ENCODE data around the gene MSRB3. TPM values are rescaled to one million over a fixed set of nuclear protein-coding genes. Genes with fewer than 3 reads are reported as not detected.
"Not testable (repeated sequence)": the region's sequence is repeated elsewhere in the genome, so short reads cannot be mapped to it uniquely, and the experiment has no call there.

Gene MSRB3
- total RNA-seq, 1 donor from 2014 or later = 3.9 TPM

DNA sequence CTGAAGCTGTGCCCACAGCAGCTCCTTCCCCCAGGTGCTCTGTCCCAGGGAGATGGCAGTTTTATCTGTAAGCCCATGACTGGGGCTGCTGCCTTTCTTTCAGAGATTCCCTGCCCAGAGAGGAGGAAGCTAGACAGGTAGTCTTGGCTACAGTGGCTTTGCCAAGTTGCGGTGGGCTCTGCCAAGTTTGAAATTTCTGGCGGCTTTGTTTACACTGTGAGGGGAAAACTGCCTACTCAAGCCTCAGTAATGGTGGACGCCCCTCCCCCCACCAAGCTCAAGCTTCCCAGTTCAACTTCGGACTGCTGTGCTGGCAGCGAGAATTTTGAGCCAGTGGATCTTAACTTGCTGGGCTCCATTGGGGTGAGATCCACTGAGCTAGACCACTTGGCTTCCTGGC lies 124.7 kb downstream of the MSRB3 start:
- DNase-seq = no peak

DNA sequence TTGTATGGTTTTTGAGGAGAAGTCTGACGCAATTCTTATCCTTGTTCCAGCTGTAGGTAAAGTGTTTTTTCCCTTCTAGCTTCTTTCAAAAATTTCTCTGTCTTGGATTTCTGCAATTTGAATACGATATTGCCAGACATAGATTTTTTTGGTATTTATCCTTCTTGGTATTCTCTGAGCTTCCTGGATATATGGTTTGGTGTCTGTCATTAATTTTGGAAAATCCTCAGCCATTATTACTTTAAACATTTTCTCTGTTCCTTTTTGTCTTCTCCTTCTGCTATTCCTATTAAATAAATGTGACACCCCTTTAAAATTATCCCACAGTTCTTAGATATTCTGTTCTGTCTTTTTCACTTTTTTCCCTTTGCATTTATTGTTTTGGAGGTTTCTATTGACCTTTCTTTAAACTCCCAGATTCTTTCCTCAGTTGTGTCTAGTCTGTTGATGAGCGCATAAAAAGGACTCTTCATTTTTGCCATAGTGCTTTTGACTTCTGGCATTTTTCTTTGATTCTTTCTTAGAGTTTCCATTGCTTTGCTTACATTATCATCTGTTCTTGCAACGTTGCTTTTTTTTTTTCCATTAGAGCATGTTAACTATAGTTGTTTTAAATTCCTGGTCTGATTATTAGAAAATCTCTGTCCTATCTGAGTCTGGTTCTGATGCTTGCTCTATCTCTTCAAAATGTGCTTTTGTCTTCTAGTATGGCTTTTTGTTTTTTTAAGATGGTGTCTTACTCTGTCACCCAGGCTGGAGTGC lies 129.1 kb downstream of the MSRB3 start:
- DNase-seq = no peak

DNA sequence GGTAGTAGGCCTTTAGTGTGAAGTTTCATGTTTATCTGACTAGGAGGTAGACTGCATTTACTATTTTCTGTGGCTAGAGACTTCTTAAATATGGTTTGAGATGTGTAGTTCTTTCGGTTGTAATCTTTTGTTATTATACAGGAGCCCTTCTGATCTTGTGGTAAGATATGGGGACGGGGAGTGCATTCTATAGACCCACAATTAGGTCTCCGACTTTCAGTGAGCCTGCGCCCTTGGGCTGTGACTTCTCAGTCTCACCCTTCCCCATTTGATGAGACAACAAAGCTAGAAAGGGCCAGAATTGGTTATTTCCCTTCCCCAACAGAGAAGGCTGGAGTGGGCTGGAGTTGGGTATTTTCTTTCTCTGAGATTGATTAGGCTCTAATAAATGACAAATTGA lies 130.0 kb downstream of the MSRB3 start:
- DNase-seq = no peak

DNA sequence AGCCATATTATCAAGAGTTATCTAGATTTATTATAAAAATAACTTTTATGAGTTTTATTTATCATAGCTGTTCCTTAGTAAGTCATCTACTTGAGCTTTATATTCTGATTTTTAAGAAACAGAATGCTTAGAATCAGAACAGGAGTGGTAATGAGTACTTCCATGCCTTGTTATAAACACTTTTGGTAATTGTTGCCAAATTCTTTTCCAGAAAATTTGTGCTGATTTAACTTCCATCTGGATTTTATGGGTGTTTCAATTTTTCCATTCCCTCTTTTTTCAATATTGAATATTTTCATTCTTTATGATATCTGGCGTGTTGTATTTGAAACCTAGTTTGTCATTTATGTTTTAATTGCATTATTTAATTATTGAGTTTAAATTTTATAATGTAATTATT lies 131.2 kb downstream of the MSRB3 start:
- DNase-seq = no peak

DNA sequence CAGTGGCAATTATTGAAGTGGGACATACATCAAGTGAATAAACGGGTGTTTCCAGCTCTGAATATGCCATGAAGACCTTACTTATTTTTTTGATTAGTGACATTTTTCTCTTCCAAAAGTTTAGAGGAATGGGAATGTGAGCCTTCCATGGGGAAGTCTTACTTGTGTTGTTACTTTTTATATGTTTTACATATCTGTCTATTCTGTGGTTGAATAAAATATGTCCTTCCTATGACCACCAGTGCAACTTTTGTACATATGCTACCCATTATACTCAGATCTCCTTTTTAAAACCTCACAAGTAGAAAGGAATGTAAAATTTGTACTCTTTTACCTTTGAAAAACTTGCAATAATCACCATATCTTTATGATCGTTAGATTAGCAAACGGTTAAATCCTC lies 132.7 kb downstream of the MSRB3 start:
- no peak for DNase-seq

DNA sequence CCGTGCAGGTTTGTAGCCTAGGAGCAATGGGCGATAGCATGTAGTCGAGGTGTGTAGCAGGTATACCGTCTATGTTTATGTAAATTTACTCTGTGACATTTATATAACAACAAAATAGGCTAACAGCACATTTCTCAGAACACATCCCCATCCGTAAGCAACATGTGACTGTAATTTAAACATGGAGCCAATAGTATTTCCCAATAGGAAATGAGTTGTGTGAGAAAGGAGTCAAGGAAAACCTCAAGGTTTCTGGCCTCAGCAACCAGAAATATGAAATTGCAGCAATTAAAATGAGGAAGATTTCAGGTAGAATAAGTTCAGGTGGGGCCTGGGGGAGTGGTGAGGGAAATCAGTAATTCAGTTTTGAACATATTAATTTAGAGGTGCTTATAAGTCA lies 136.0 kb downstream of the MSRB3 start:
- no peak for DNase-seq

DNA sequence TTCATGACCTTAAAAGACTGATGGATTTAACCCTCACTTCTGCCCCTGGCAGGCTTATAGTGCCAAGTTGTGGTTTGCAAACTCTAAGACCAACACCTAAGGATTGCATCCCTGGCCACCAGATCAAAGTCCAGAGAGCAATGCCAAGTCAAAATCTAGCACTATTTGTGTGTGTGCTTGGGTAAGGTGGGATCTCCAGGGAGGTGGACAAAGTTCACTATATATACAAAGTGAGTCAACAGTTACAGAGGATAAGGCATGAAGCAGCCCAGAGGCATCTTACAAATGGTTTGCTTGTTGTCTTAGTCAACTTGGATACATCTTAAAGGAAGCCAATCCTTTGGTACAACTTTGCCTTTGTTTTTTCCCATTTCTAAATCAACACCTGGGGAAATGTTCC lies 137.3 kb downstream of the MSRB3 start:
- DNase-seq = no peak

DNA sequence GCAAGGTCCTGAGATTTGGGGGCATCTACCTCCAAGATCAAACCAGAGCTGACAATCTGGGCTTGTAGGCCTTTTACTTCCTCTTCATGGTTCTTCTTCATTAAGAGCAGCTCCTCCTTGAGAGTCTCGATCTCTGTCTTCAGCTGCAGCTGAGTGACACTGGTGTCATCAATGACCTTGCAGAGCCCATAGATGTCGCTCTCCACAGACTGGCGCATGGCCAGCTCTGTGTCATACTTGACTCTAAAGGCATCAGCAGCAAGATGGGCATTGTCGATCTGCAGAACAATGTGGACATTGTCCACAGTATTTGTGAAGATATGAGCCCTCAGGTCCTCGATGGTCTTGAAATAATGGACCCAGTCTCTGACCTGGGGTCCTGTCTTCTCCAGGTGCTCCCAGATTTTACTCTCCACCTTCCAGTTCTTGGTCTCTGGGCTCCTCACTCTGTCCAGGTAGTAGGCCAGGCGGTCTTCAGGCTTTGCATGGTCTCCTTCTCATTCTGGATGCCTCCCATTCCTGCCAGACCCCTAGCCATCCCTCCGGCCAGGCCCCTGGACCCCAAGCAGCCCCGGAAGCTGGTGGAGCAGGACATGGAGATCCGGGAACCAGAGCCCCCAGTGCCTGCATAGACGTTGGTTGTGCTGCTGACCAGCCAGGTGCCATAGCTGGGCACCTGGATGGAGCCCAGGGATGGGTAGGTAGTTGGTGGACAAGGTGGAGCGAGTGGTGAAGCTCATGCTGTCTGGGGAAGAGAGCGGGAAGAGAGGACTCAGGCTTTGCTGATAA lies 141.0 kb downstream of the MSRB3 start:
- DNase-seq = no peak

DNA sequence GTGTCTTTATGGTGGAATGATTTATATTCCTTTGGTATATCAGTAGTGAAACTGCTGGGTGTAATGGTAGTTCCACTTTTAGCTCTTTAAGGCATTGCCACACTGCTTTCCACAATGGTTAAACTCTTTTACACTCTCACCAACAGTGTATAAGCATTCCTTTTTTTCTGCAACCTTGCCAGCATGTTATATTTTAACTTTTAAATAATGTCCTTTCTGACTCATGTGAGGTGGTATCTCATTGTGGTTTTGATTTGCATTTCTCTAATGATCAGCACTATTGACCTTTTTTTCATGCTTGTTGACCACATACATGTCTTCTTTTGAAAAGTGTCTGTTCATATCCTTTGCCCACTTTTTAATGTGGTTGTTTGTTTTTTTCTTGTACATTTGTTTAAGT lies 142.5 kb downstream of the MSRB3 start:
- DNase-seq = no peak

DNA sequence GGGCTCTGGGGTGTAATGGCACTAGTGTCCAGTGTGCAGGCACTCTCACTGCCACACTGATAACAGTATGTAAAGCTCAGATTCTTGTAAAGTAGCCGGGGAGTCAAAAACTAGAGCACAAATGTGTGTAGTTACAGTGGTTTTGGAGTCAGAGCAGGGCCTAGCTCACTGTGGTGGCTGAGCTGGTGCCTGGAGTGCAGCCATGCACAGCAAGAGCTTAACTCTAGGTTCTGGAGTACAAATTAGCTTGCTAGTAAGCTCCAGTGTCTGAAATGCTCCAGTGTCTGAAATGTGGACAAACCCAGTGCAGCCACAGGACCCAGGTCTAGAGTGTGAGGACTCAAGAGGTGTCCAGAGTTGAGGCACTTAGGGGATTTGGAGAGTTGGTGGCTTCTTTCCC lies 149.2 kb downstream of the MSRB3 start:
- DNase-seq = no peak

DNA sequence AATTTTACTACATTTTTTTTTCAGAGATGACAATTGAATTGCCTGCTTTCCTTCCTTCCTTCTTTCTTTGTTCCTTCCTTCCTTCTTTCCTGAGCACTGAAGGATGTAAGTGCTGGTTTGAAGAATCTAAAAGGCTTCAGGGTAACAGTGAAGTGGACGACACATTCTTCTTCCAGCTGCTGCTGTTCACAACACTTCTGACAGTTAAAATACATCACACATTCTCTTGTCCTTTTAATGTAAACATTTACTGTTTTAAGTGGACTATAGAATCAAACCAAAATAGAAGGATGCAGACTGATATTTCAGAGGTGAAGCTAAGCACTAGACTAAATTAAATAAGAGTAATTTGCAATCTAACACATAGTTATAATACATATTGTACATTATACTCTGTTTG lies 151.5 kb downstream of the MSRB3 start:
- no peak for DNase-seq

DNA sequence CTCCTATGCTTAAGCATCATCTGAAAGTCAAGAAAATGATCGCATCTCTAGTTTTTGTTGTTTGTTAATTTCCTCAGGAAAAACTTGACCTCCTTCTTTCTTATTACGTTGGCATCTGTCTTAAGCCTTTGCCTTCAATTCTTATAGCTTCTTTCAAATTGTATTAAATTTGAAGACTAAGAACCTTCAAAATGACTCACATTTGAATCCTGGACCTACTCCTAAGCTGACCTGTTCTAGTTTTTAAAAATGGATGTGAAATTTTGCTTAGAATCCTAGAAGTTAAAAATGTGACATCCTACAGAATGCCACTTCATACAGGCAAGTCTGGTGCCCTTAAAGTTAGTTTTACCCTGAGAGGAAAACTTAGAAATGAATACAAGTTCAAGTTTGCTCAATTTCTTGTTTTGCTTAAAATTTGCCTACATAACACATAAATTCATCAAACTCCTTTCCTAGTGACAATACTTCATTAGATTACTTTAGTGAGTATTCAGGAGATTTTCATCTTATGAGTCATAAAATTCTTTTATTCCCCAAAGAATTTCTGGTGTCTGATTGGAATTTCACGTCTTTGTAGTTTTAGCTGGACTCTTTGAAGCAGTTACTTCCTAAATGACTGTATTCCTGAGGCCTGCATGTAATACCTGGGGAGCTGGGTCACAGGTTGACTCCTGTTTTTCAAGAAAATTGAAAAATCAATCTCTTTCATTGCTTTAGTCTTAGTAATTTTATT lies 152.3 kb downstream of the MSRB3 start:
- DNase-seq = no peak

DNA sequence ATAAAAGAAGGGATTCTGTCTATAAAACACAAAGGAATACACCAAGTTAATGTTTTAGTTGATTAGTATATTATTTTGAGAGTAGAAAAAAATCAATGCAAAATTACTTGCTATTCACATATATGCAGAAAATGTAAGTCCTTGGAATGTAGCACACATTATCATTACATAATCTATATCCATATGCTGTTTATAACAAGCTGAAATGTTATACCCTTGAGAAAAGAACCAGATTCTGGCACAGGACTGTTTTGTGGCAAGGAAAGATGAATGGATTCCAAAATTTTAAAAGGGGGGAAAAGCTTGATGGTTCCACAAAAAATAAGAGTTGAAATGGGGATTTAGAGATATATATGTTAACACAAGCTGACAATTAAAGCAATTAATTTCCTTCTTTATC lies 153.6 kb downstream of the MSRB3 start:
- no peak for DNase-seq

DNA sequence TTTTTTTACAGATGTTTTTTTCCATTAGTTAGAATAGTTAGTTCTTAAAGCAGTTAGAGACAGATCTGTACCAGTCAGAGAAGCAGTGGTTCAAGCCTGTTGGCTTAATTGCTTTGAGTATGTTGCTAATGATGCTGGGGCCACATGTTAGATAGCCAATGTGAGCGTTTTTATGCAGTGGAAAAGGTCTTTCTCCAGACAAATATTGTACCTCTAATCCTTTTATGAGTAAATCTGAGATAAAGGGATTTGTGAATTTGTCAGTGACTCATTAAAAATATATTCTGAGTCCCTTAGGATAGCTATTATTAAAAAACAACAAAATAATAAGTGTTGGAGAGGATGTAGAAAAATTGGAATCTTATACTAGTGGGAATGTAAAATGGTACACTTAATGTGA lies 154.2 kb downstream of the MSRB3 start:
- no peak for DNase-seq

DNA sequence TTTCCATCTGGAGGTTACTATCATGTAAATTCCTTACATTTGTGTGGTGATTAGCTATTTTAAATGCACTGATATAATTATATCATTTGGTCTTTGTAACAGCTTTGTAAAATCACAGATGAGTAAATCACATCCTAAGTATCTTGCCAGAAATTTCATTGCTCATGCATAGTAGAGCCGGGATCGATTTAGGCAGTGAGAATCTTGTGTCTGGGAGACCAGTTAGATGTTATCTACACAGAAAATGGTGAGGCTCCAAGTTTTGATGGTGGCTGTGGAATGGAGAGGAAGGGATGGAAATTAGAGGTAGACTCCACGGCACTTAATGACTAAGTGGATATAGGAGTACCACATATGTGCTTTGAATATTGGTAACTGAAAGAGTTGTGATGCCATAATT lies 156.3 kb downstream of the MSRB3 start:
- no peak for DNase-seq

DNA sequence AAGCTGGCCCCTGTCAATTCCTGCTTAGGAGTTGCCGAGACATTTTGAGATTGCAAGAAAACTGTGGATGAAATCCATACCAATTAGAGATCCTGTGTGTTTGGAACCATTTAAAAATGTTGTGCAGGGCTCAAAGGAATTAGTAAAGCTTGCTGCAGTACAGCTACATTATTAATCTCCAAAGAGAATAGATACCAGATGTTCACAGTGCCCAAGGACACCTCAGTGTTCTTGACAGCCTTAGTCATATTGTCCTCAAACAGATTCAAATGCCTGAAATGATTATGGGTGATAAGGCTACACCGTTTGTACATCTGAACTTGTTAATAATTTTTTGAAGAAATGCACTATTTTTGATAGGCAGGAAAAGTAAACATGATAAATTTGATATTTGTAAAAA lies 164.6 kb downstream of the MSRB3 start:
- no peak for DNase-seq

DNA sequence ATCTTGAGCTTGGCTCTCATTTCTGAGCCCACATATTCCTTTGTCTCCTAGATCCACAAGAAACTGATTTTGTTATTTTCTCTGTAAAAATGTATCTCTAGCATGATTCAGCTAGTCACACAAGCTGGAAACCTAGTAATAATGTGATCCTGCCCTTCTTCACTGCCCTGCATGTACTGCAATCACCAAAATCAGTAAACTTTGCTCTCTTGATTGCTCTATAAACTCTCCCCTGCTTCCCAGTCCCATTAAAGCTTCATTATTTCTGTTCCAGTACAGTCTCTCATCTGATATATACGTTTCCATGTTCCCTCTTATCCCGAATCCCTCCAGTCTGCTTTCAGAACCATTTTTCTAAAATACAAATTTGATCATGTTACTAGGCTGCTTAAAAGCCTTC lies 166.5 kb downstream of the MSRB3 start:
- DNase-seq = no peak

DNA sequence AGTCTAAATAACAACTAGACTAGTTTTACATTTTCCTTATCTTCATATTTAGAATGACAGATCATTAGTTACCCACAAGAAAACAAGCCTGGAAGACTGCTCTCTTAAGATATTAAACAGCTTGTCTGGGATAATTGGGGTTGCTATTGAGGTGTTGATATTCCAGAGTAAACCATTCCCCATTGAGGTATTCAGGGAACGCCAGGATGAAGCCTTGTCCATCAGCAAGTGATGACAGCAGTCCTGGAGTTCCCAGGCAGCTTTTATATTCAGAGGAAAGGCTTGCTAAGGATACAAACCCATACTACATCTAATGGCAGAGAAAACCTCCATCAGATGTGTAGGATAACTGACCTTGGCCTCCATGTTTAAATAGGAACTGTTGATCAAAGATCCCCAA lies 168.4 kb downstream of the MSRB3 start:
- no peak for DNase-seq

DNA sequence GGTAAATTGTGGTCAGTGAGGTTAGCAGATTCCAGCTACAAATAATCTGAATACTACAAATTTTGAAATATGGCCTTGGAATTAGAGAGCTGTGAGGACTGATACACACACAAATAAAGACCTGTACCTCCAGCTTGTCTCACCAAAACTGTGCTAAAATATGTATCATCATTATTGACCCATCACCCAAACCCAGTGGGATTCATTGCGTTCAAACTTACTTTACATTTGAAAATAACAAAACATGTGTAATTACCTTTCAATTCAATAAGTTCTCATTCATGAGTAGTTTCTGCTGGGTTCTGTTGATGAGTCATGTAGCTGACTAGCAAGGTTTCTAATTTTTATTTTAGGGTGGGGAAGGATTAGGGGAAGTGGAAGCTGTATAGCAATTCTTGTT lies 170.9 kb downstream of the MSRB3 start:
- no peak for DNase-seq

DNA sequence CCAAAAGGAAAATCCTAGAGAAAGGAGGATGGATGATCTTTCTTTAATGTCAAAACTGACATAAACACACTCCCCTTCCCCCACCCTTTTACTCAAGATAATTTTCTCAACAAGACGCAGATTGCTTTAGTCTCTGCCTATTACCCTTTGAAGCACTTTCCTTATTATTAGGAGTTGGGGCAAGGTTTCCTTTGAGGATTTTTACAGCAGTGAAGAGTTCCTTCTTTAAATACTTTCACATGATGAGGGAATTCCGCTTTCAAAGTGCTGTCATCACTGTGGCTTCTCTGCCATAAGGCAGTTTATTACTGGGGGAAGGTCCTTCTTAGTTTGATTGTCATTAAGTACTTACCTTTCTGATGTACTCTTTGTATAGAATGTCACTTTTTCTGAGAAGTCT lies 172.1 kb downstream of the MSRB3 start:
- DNase-seq = no peak

DNA sequence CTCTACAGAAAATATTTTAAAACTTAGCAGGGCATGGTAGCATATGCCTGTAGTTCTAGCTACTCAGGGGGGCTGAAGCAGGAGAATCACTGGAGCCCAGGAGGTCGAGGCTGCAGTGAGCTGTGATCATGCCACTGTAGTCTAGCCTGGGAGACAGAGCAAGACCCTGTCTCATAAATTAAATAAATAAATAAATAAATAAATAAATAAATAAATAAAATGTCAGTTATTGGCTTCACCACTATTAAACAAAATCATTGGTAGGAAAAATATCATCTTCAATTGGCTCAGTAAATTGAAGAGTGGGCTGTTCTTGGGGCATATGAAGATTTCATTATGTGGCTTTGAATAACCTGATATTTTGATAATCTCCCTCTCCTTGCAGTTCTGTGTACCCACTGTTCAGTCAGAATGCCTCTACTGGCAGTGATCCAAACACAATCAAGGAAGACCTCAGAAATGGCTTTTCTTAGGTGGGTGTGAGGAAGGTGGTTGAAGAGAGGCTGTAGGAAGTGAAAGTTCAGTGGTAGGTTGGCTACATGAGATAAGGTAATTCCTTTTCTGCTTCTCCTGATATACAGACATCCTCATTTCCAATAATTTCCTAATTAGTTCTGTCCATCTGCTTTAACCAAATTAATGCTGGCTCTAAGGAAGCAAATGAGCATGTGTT lies 175.8 kb downstream of the MSRB3 start:
- DNase-seq = no peak

DNA sequence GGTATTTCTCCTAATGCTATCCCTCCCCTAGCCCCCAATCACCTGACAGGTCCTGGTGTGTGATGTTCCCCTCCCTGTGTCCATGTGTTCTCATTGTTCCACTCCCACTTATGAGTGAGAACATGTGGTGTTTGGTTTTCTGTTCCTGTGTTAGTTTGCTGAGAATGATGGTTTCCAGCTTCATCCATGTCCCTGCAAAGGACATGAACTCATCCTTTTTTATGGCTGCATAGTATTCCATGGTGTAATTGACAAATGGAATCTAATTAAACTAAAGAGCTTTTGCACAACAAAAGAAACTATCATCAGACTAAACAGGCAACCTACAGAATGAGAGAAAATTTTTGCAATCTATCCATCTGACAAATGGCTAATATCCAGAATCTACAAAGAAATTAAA lies 178.9 kb downstream of the MSRB3 start:
- not testable (repeated sequence) for DNase-seq

DNA sequence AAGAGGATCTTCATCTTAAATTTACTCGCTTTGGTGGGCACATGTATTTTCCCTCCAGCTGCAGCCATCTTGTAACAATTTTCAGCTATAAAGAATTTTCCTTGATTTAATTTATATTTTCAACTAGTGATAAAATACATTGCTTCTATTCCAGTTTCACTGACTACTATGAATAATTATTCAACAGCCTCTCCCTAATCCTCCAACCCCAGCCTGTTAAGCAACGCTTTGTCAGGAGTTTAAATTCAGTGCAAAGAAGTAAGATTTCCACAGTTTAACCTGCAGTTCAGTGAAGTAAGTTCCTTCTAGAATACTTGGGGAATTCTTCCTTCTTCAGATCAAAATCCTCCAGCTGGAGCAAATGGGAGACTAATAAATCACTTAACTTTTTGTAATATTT lies 180.2 kb downstream of the MSRB3 start:
- DNase-seq = no peak
